Measurements from ENCODE around the gene MUC5AC.

DNA sequence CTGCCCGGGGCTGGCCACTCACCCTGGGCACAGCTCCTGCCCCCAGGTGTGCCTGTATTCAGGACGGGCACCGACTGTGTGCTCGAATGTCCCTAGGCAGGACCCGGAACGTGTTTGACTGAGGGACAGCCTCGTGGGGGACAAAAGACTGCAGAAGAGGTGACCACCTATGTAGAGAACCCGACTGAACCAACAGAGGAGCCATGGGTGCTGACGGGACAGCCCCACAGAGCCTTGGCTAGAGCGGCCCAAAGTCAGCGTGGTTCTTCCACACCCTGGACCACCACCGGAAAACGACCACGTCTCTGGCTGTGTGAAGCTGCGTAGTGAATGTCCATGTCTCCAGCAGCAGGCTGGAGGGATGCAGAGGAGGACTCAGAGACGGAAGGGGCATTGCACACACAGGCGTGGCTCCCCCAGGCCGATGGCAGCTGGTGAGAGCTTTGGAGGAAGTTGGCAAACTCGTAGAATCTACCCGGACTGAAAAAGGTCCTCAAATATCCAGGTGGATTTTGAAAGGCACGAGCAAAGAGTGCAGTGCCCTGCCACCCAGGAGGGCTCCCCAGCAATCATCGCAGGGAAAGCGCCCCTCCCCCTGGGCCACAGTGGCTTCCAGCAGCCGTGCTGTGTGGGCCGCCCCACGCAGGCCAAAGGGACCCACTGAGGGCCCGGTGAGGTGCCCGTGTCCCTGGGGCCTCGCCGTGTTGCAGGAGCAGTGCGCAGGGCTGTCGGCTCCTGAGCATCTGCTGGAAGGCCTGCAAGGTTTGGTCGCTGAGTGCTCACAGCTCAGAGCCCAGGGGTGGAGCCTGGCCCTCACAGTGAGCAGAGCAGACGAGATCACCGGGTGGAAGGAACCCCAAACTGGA is 47.6 kb downstream of the MUC5AC start:
- TF ChIP-seq, protein P1, sequence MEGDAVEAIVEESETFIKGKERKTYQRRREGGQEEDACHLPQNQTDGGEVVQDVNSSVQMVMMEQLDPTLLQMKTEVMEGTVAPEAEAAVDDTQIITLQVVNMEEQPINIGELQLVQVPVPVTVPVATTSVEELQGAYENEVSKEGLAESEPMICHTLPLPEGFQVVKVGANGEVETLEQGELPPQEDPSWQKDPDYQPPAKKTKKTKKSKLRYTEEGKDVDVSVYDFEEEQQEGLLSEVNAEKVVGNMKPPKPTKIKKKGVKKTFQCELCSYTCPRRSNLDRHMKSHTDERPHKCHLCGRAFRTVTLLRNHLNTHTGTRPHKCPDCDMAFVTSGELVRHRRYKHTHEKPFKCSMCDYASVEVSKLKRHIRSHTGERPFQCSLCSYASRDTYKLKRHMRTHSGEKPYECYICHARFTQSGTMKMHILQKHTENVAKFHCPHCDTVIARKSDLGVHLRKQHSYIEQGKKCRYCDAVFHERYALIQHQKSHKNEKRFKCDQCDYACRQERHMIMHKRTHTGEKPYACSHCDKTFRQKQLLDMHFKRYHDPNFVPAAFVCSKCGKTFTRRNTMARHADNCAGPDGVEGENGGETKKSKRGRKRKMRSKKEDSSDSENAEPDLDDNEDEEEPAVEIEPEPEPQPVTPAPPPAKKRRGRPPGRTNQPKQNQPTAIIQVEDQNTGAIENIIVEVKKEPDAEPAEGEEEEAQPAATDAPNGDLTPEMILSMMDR (IDR thresholded peaks at IDR 0.05) = no peak
- no peak for TF ChIP-seq NFYB (CRISPR knock-in tag; conservative IDR thresholded peaks at IDR 0.05; ENCODE audit: low read depth)
- no peak for TF ChIP-seq SP1 (CRISPR knock-in tag; conservative IDR thresholded peaks at IDR 0.05)
- no peak for TF ChIP-seq ZNF121 (CRISPR knock-in tag; IDR thresholded peaks at IDR 0.05)
- TF ChIP-seq, protein P2, sequence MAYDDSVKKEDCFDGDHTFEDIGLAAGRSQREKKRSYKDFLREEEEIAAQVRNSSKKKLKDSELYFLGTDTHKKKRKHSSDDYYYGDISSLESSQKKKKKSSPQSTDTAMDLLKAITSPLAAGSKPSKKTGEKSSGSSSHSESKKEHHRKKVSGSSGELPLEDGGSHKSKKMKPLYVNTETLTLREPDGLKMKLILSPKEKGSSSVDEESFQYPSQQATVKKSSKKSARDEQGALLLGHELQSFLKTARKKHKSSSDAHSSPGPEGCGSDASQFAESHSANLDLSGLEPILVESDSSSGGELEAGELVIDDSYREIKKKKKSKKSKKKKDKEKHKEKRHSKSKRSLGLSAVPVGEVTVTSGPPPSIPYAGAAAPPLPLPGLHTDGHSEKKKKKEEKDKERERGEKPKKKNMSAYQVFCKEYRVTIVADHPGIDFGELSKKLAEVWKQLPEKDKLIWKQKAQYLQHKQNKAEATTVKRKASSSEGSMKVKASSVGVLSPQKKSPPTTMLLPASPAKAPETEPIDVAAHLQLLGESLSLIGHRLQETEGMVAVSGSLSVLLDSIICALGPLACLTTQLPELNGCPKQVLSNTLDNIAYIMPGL (CRISPR knock-in tag; IDR thresholded peaks at IDR 0.05) = no peak
- TF ChIP-seq ZBTB21 (CRISPR knock-in tag; IDR thresholded peaks at IDR 0.05; ENCODE audit: borderline replicate concordance) = no peak
